PC-9 (cell line): ENCODE data around the gene CFAP77. TPM values are rescaled to one million over a fixed set of nuclear protein-coding genes. Genes with fewer than 3 reads are reported as not detected.

Experiments used
- BruUV-seq: library from RNA; stranded (reverse); fragments of 400-500 nt; replicated peaks from 2 replicates; lab custom pipeline; 2021; lab: Mats Ljungman, UMichigan
- CTCF ChIA-PET: fragments of 300-600 bp; sonication (Branson Sonifier 250); formaldehyde crosslinking; loops from one replicate; lab custom pipeline; 2022; ENCODE audit warnings: antibody characterized with exemption; lab: Charles Lee
- POLR2A ChIA-PET: fragments of 300-600 bp; sonication (Branson Sonifier 250); formaldehyde crosslinking; loops from one replicate; lab custom pipeline; 2022; ENCODE audit warnings: antibody characterized with exemption; ENCODE audit not compliant: unreplicated experiment; lab: Charles Lee
- DNase-seq, 2 experiments: peaks; one replicate each; pipeline versions ENCODE4 v3.0.0 to v3.0.0-alpha.2; 2015 to 2022; ENCODE audit warnings: mixed read lengths in 1 of 2
- H2AFZ ChIP-seq: fragments of 200-600 bp; sonication (generic); 2 replicates; pipeline ENCODE4 v1.8.1; 2017; ENCODE audit warnings: antibody characterized with exemption
- H3F3A ChIP-seq: fragments of 200-600 bp; sonication (generic); 2 replicates; pipeline ENCODE4 v1.8.1; 2017; ENCODE audit warnings: antibody characterized with exemption, mild to moderate bottlenecking, low read depth; ENCODE audit not compliant: insufficient read depth
- H3K27ac ChIP-seq: fragments of 200-600 bp; sonication (generic); 2 replicates; pipeline ENCODE4 v1.6.1; 2016; ENCODE audit warnings: mixed run types
- H3K27me3 ChIP-seq: fragments of 200-600 bp; sonication (generic); 2 replicates; pipeline ENCODE4 v1.6.1; 2016; ENCODE audit warnings: low read depth, mixed run types; ENCODE audit not compliant: insufficient read depth
- H3K36me3 ChIP-seq: fragments of 200-600 bp; sonication (generic); 2 replicates; pipeline ENCODE4 v1.6.1; 2016; ENCODE audit warnings: low read depth, mixed run types
- H3K4me1 ChIP-seq: fragments of 200-600 bp; sonication (generic); replicated peaks from 2 replicates; pipeline ENCODE4 v1.6.1; 2016; ENCODE audit warnings: mixed run types; ENCODE audit not compliant: insufficient read depth
- H3K4me2 ChIP-seq: fragments of 200-600 bp; sonication (generic); 2 replicates; pipeline ENCODE4 v1.6.1; 2017; ENCODE audit warnings: mixed run types
- H3K4me3 ChIP-seq: fragments of 200-600 bp; sonication (generic); 2 replicates; pipeline ENCODE4 v1.6.1; 2016; ENCODE audit warnings: mixed run types
- H3K79me2 ChIP-seq: fragments of 200-600 bp; sonication (generic); 2 replicates; pipeline ENCODE4 v1.6.1; 2017; ENCODE audit warnings: low read depth, mixed run types
- H3K9me2 ChIP-seq: fragments of 200-600 bp; sonication (generic); 2 replicates; pipeline ENCODE4 v1.8.1; 2017; ENCODE audit warnings: mild to moderate bottlenecking; ENCODE audit not compliant: insufficient read depth
- H3K9me3 ChIP-seq: fragments of 200-600 bp; sonication (generic); 2 replicates; pipeline ENCODE4 v1.8.1; 2016; ENCODE audit warnings: low read depth; ENCODE audit not compliant: insufficient read depth
- H4K20me1 ChIP-seq: fragments of 200-600 bp; sonication (generic); 2 replicates; pipeline ENCODE4 v1.8.1; 2017; ENCODE audit not compliant: insufficient read depth
- EZH2 ChIP-seq: fragments of 200-600 bp; sonication (generic); IDR thresholded peaks from 2 replicates; pipeline ENCODE4 v1.8.0; 2017; ENCODE audit warnings: antibody characterized with exemption, low read depth
- intact Hi-C: fragments of 100-400 bp; cut with micrococcal nuclease; formaldehyde crosslinking; loops from one replicate; pipeline ENCODE4 v1.10.0; 2022; ENCODE audit not compliant: unreplicated experiment
- total RNA-seq: library from RNA; stranded (reverse); gene quantifications from 2 replicates; pipeline ENCODE4 v1.2.3, GENCODE V29; 2021
- TF ChIP-seq, protein P1 (sequence below): fragments of 200-600 bp; sonication (generic); conservative IDR thresholded peaks from 2 replicates; pipeline ENCODE4 v1.6.1; 2017; ENCODE audit warnings: mixed run types, antibody characterized with exemption, mild to moderate bottlenecking, moderate library complexity

Gene CFAP77
- total RNA-seq, 1 experiment from 2014 or later = not detected

DNA sequence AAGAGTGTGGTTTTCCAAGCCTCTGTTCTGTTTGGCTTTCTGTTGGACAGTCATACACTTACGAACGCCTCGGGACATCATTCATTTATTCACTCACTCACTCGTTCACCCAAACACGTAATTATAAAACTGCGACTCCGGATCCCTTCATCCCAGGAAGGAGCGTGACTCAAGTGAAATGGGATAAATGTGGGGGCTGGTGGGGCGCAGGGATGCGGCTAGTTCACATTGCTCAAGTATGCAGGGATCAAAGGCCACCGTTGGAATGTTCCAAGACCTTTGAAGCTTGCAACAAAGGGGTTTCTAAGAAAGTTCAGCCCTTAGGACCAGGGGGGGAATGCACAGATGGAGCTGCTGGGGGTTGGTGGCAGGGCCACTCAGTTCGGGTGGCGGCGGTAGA is 64.2 kb downstream of the CFAP77 start:
- DNase-seq = no peak
- Histone ChIP-seq H3K9me2 (no peaks in the 10 kb centered on the region), H3K36me3 (no peaks in the 10 kb centered on the region), H3K27me3 (peaks cover 100% of the 10 kb centered on the region), H3K4me3 (no peak overlapping the region), H3K9me3 (no peaks in the 10 kb centered on the region), H3K4me1 (no peaks in the 10 kb centered on the region), H3F3A (no peaks in the 10 kb centered on the region), H4K20me1 (no peaks in the 10 kb centered on the region), H3K79me2 (no peaks in the 10 kb centered on the region), H3K4me2 (no peak overlapping the region), H3K27ac (no peak overlapping the region), H2AFZ (no peak overlapping the region)
- TF ChIP-seq EZH2 = no peak
- TF ChIP-seq, protein P1, sequence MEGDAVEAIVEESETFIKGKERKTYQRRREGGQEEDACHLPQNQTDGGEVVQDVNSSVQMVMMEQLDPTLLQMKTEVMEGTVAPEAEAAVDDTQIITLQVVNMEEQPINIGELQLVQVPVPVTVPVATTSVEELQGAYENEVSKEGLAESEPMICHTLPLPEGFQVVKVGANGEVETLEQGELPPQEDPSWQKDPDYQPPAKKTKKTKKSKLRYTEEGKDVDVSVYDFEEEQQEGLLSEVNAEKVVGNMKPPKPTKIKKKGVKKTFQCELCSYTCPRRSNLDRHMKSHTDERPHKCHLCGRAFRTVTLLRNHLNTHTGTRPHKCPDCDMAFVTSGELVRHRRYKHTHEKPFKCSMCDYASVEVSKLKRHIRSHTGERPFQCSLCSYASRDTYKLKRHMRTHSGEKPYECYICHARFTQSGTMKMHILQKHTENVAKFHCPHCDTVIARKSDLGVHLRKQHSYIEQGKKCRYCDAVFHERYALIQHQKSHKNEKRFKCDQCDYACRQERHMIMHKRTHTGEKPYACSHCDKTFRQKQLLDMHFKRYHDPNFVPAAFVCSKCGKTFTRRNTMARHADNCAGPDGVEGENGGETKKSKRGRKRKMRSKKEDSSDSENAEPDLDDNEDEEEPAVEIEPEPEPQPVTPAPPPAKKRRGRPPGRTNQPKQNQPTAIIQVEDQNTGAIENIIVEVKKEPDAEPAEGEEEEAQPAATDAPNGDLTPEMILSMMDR = no peak
- ChIA-PET POLR2A (interaction anchor here (0.6 kb wide), 1 partner anchor 84 kb away, joined by 4 read pairs; no protein-coding TSS in a partner anchor), CTCF (no interaction called here)
- intact Hi-C loops = no loop called here
- no TSS peak for BruUV-seq

DNA sequence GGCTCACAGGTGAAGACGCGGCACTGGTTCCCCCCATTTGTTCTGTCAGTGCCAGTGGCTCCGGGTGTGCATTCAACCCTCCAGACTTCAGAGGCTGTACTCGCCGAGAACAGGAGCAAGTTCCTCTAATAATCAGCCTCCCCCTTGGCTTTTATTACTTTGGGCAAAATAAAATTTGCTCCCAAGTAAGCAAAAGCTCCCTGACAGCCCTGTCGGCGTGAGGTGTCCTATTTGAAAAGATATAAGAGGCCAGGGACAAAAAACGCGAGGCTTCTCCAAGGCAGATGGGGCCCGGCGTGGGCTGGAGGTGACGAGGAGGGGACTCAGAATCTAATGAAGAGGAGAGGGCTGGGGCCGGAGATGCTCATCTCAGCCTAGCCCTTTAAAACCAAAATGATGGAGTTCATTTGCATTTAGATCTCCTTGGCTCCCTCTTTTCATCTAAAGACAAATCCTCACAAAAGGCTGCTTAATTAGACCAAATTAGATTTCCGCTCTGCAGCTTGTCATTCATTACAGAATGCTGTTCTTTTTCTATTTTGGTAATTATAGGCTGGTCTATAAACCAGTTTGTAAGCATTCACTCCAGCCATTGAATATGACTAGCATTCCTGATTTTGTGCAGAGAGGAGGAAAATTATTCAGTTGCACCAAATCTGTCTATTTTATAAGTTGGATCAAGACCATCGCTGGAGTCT is 68.5 kb downstream of the CFAP77 start:
- BruUV-seq = no TSS peak
- POLR2A ChIA-PET = no interaction called here
- no peak overlapping the region for H2AFZ ChIP-seq
- peaks cover 95% of the 10 kb centered on the region for H3K27me3 ChIP-seq
- H3K27ac ChIP-seq = no peak overlapping the region
- no peak for DNase-seq
- H3K9me2 ChIP-seq = no peaks in the 10 kb centered on the region
- no peaks in the 10 kb centered on the region for H3K4me1 ChIP-seq
- H3F3A ChIP-seq = no peaks in the 10 kb centered on the region
- no peak overlapping the region for H3K4me2 ChIP-seq
- no peaks in the 10 kb centered on the region for H3K36me3 ChIP-seq
- H3K4me3 ChIP-seq = no peak overlapping the region
- H3K79me2 ChIP-seq = no peaks in the 10 kb centered on the region
- no peak for TF ChIP-seq EZH2
- TF ChIP-seq, protein P1 = no peak
- H3K9me3 ChIP-seq = no peaks in the 10 kb centered on the region
- CTCF ChIA-PET = no interaction called here
- intact Hi-C loops = no loop called here
- no peaks in the 10 kb centered on the region for H4K20me1 ChIP-seq

DNA sequence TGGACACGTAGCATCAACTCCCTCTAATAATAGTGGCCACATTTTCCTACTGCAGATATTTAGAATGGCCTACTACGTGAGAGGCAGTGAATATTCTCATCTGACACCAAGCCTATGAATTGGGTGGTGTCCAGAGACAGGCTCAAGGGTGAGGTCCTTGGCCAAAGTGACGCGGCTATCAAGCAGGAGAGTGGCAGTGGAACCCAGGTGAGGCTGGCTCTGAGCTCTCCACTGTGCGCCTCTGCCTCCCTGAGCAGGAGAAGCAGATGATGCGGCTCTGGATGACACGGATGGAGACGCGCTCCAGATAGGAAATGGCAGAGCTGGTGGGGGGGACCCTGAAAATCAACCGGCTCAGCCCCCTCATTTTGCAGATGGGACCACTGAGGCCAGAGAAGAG is 69.7 kb downstream of the CFAP77 start:
- H3K27ac ChIP-seq = no peak overlapping the region
- H3K4me1 ChIP-seq = no peaks in the 10 kb centered on the region
- no peaks in the 10 kb centered on the region for H4K20me1 ChIP-seq
- no TSS peak for BruUV-seq
- POLR2A ChIA-PET = no interaction called here
- H3K9me3 ChIP-seq = no peaks in the 10 kb centered on the region
- intact Hi-C loops = loop anchor here (5.0 kb wide), 1 partner anchor 32 kb away; no protein-coding TSS in a partner anchor
- no peak overlapping the region for H2AFZ ChIP-seq
- no peak overlapping the region for H3K4me2 ChIP-seq
- CTCF ChIA-PET = no interaction called here
- H3K36me3 ChIP-seq = no peaks in the 10 kb centered on the region
- no peak for TF ChIP-seq EZH2
- TF ChIP-seq, protein P1 = no peak
- H3K27me3 ChIP-seq = peaks cover 94% of the 10 kb centered on the region
- H3F3A ChIP-seq = no peaks in the 10 kb centered on the region
- DNase-seq = no peak
- no peaks in the 10 kb centered on the region for H3K9me2 ChIP-seq
- no peaks in the 10 kb centered on the region for H3K79me2 ChIP-seq
- H3K4me3 ChIP-seq = no peak overlapping the region
